Measurements from ENCODE around the gene LPP. TPM values are rescaled to one million over a fixed set of nuclear protein-coding genes. Genes with fewer than 3 reads are reported as not detected.
"Not testable (repeated sequence)": the region's sequence is repeated elsewhere in the genome, so short reads cannot be mapped to it uniquely, and the experiment has no call there.

LPP gene
- total RNA-seq, 1 experiment from 2014 or later: 22.1 TPM

- no peak for DNase-seq (ENCODE audit: extremely low read depth, low read depth)
Observed at GRCh38 chr3:188595890-188596376, 442.0 kb downstream of the LPP start.

- no peak for DNase-seq (ENCODE audit: extremely low read depth, low read depth)
Observed at GRCh38 chr3:188598894-188599293, 444.9 kb downstream of the LPP start.

GRCh38 chr3:188602111-188602510 lies 448.2 kb downstream of the LPP start:
- no peak for DNase-seq (ENCODE audit: extremely low read depth, low read depth)

GRCh38 chr3:188602620-188603019 lies 448.7 kb downstream of the LPP start:
- DNase-seq (ENCODE audit: extremely low read depth, low read depth): no peak

- no peak for DNase-seq (ENCODE audit: extremely low read depth, low read depth)
Observed at GRCh38 chr3:188604651-188605050, 450.7 kb downstream of the LPP start.

GRCh38 chr3:188605231-188605630 lies 451.3 kb downstream of the LPP start:
- DNase-seq (ENCODE audit: extremely low read depth, low read depth): no peak

GRCh38 chr3:188605905-188606304 lies 451.9 kb downstream of the LPP start:
- DNase-seq (ENCODE audit: extremely low read depth, low read depth): no peak

GRCh38 chr3:188607805-188608315 lies 453.9 kb downstream of the LPP start:
- DNase-seq (ENCODE audit: extremely low read depth, low read depth): no peak

- DNase-seq (ENCODE audit: extremely low read depth, low read depth): no peak
Observed at GRCh38 chr3:188608401-188608800, 454.4 kb downstream of the LPP start.

- not testable (repeated sequence) for DNase-seq (ENCODE audit: extremely low read depth, low read depth)
Observed at GRCh38 chr3:188613721-188614120, 459.8 kb downstream of the LPP start.

GRCh38 chr3:188617270-188617669 lies 463.3 kb downstream of the LPP start:
- no peak for DNase-seq (ENCODE audit: extremely low read depth, low read depth)

- no peak for DNase-seq (ENCODE audit: extremely low read depth, low read depth)
Observed at GRCh38 chr3:188617988-188618701, 464.2 kb downstream of the LPP start.

- no peak for DNase-seq (ENCODE audit: extremely low read depth, low read depth)
Observed at GRCh38 chr3:188620752-188621151, 466.8 kb downstream of the LPP start.

GRCh38 chr3:188624384-188624783 lies 470.4 kb downstream of the LPP start:
- no peak for DNase-seq (ENCODE audit: extremely low read depth, low read depth)

GRCh38 chr3:188624828-188625227 lies 470.9 kb downstream of the LPP start:
- DNase-seq (ENCODE audit: extremely low read depth, low read depth): no peak

- peak; percentile 22 for DNase-seq (ENCODE audit: extremely low read depth, low read depth)
Observed at GRCh38 chr3:188627652-188628051, 473.7 kb downstream of the LPP start.

- DNase-seq (ENCODE audit: extremely low read depth, low read depth): no peak
Observed at GRCh38 chr3:188631291-188632010, 477.5 kb downstream of the LPP start.

GRCh38 chr3:188633206-188633605 lies 479.2 kb downstream of the LPP start:
- DNase-seq (ENCODE audit: extremely low read depth, low read depth): no peak

GRCh38 chr3:188634285-188634684 lies 480.3 kb downstream of the LPP start:
- DNase-seq (ENCODE audit: extremely low read depth, low read depth): no peak

GRCh38 chr3:188635258-188636042 lies 481.5 kb downstream of the LPP start:
- DNase-seq (ENCODE audit: extremely low read depth, low read depth): no peak

GRCh38 chr3:188636292-188636691 lies 482.3 kb downstream of the LPP start:
- DNase-seq (ENCODE audit: extremely low read depth, low read depth): not testable (repeated sequence)
